Heart right ventricle (tissue), 16 donors: ENCODE data around the gene ZNF683. TPM values are rescaled to one million over a fixed set of nuclear protein-coding genes. Genes with fewer than 3 reads are reported as not detected.

ENCODE experiments used
- ATAC-seq, 8 donors: fragments of 200-7000 bp; cut with Tn5 transposase; one replicate each; pipeline ENCODE4 v1.9.1; 2020; ENCODE audit warnings: mild to moderate bottlenecking in 8 of 8, moderate library complexity in 8 of 8, moderate number of reproducible peaks in 1 of 8
- DNase-seq, 2 donors: peaks; one replicate each; pipeline ENCODE4 v3.0.0-alpha.2; 2020
- H3K27ac ChIP-seq, 10 donors: fragments of 200-600 bp; sonication (generic) in 2 of 10; one replicate each; pipeline versions ENCODE4 v1.5.0 to v1.8.0; 2020 to 2022; ENCODE audit warnings: mild to moderate bottlenecking in 3 of 10
- H3K27me3 ChIP-seq, 7 donors: fragments of 200-600 bp; one replicate each; pipeline ENCODE4 v1.8.0; 2021 to 2022; ENCODE audit warnings: mild to moderate bottlenecking in 2 of 7
- H3K36me3 ChIP-seq, 9 donors: fragments of 200-600 bp; sonication (generic) in 1 of 9; one replicate each; pipeline versions ENCODE4 v1.5.0 to v1.8.0; 2020 to 2022; ENCODE audit warnings: mild to moderate bottlenecking in 2 of 9
- H3K4me1 ChIP-seq, 9 donors: fragments of 200-600 bp; sonication (generic) in 1 of 9; one replicate each; pipeline versions ENCODE4 v1.5.0 to v1.8.0; 2020 to 2022; ENCODE audit warnings: mild to moderate bottlenecking in 4 of 9
- H3K4me3 ChIP-seq, 10 donors: fragments of 200-600 bp; sonication (generic) in 2 of 10; one replicate each; pipeline versions ENCODE4 v1.5.0 to v1.8.0; 2020 to 2022; ENCODE audit warnings: mild to moderate bottlenecking in 7 of 10, moderate library complexity in 2 of 10
- H3K9me3 ChIP-seq, 11 donors: fragments of 200-600 bp in 10 of 11; sonication (generic) in 2 of 11; one replicate each; pipeline versions ENCODE4 v1.5.0 to v1.8.0; 2013 to 2022; ENCODE audit warnings: mild to moderate bottlenecking in 2 of 11, control low read depth in 1 of 11, moderate library complexity in 1 of 11
- WGBS, 2 donors: extraction: QIAGEN DNeasy Blood & Tissue Kit; methylation state at CpG; one replicate each; pipeline ENCODE4 v1.1.7; 2013; ENCODE audit warnings: inconsistent platforms in 1 of 2; 5-methylcytosine and 5-hydroxymethylcytosine counted together
- intact Hi-C, 10 donors: fragments of 100-400 bp; cut with DNase I; formaldehyde crosslinking; loops; one replicate each; pipeline versions ENCODE4 v1.11.1 to v1.14.2; 2022
- polyA plus RNA-seq, 2 donors: library from polyadenylated mRNA; stranded (reverse); fragments of 200-250 nt; gene quantifications; one replicate each; pipeline ENCODE4 v1.2.3, GENCODE V29; 2013
- total RNA-seq, 10 donors: library from RNA; stranded (reverse); fragmentation: NEBNext Ultra II Directional in 3 of 10; extraction: Animal tissue kit (Norgen Biotek cat#: 25700) in 3 of 10; gene quantifications; one replicate each; pipeline versions ENCODE4 v1.2.1 to v1.2.4, GENCODE V29; 2021 to 2023
- TF ChIP-seq, protein P1 (sequence below), 9 donors: fragments of 200-600 bp; sonication (generic) in 2 of 9; IDR thresholded peaks; one replicate each; pipeline versions ENCODE4 v1.5.0 to v1.8.0; 2021 to 2022; ENCODE audit warnings: antibody characterized with exemption in 9 of 9, mild to moderate bottlenecking in 5 of 9, moderate library complexity in 1 of 9
- donor health status: Arrhythmogenic right ventricular cardiomyopathy.
- donor health status: ischemic (EF 13 %, LVEDD 7.1; RV severe dilation, severe dysfunction).
- donor health status: healthy with polysubstance abuse.
- donor health status: DM: no; HTN: yes; CAD: no.
- donor health status: DM: no; HTN: no; CAD: no.
- donor health status: ischemic (EF 25% LVEDD 6.9; RV normal size, moderate dysfunction).
- donor health status: ischemic (EF 25% LVEDD 5.7; RV mildly dilated, moderate dysfunction).
- donor health status: healthy.
- donor health status: DM: yes; HTN: yes; CAD: no.
- donor health status: Ischemic cardiomyopathy.
- donor health status: ischemic (EF 35%, LVEDD 5.7; RV mildly dilated, moderate dysfunction).
- donor health status: nonischemic (EF 11% LVEDD 7.7; RV severe dilation, severe dysfunction).
- donor health status: DM: yes; HTN: yes; CAD: no.
- donor health status: PGD.
- donor health status: ischemic (EF 29% LVEDD 5.4; RV normal size, mild dysfunction).
- donor health status: nonischemic (EF 23%, LVEDD 6.1; RV moderate dilation, normal function).

ZNF683 gene
- total and polyA plus RNA-seq, 12 donors, result 0.04 to 1.3 (median 0.15) TPM; not detected in 9

GRCh38 chr1:26403656-26404055 lies 31.1 kb upstream of the ZNF683 start:
- 29 to 48% methylated on average over 4 of the region's 4 CpGs for WGBS, 2 donors
- DNase-seq, result no peak
- H3K4me3 ChIP-seq, result no peak overlapping the region
- peaks cover 0 to under 1% (median 0%) of the 10 kb centered on the region in 9 donors for H3K4me1 ChIP-seq
- no peak overlapping the region for H3K27ac ChIP-seq
- TF ChIP-seq, protein P1, sequence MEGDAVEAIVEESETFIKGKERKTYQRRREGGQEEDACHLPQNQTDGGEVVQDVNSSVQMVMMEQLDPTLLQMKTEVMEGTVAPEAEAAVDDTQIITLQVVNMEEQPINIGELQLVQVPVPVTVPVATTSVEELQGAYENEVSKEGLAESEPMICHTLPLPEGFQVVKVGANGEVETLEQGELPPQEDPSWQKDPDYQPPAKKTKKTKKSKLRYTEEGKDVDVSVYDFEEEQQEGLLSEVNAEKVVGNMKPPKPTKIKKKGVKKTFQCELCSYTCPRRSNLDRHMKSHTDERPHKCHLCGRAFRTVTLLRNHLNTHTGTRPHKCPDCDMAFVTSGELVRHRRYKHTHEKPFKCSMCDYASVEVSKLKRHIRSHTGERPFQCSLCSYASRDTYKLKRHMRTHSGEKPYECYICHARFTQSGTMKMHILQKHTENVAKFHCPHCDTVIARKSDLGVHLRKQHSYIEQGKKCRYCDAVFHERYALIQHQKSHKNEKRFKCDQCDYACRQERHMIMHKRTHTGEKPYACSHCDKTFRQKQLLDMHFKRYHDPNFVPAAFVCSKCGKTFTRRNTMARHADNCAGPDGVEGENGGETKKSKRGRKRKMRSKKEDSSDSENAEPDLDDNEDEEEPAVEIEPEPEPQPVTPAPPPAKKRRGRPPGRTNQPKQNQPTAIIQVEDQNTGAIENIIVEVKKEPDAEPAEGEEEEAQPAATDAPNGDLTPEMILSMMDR (IDR thresholded peaks at IDR 0.05), result no peak
- ATAC-seq, result no peak
- H3K27me3 ChIP-seq, result peaks cover 0 to 42% (median 33%) of the 10 kb centered on the region in 7 donors
- intact Hi-C loops, result no loop called here
- H3K36me3 ChIP-seq, result no peaks in the 10 kb centered on the region
- no peaks in the 10 kb centered on the region for H3K9me3 ChIP-seq

GRCh38 chr1:26401891-26402290 lies 29.3 kb upstream of the ZNF683 start:
- 71 to 79% methylated on average over 3 of the region's 3 CpGs for WGBS, 2 donors
- intact Hi-C loops, result no loop called here

GRCh38 chr1:26399034-26399433 lies 26.5 kb upstream of the ZNF683 start:
- Histone ChIP-seq H3K4me1 (no peaks in the 10 kb centered on the region), H3K4me3 (no peak overlapping the region), H3K9me3 (no peaks in the 10 kb centered on the region), H3K27me3 (peaks cover 0 to 27% (median 22%) of the 10 kb centered on the region in 7 donors), H3K36me3 (no peaks in the 10 kb centered on the region), H3K27ac (no peak overlapping the region)
- DNase-seq, result no peak
- intact Hi-C loops, result no loop called here
- WGBS, 2 donors, result 80 to 86% methylated on average over 3 of the region's 3 CpGs
- ATAC-seq, result no peak
- TF ChIP-seq, protein P1 (IDR thresholded peaks at IDR 0.05), result no peak

More at GRCh38 chr1:26401891-26402290, 29.3 kb upstream of the ZNF683 start:
- Histone ChIP-seq H3K27me3 (peaks cover 0 to 42% (median 27%) of the 10 kb centered on the region in 7 donors), H3K4me3 (no peak overlapping the region), H3K4me1 (no peaks in the 10 kb centered on the region), H3K27ac (no peak overlapping the region), H3K36me3 (no peaks in the 10 kb centered on the region), H3K9me3 (no peaks in the 10 kb centered on the region)
- TF ChIP-seq, protein P1 (IDR thresholded peaks at IDR 0.05), result no peak
- ATAC-seq (no peak), DNase-seq (no peak)

DNA sequence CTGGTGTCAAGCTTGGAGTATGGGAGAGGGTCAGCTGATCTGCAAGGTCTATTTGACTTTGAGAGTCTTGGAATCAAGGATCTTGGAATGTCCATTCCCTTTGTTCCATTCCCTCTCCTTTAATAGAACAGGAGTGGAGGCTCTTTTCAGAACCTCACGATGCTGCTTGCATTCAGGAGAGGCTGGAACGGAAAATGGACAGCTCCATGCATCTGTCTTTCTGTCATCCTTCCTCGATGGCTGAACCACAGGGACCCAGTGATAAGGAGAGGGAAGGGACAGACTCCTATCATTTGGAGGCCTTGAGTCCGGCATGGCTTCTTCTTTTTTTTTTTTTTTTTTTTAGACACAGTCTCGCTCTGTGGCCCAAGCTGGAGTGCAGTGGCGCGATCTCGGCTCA lies 23.2 kb upstream of the ZNF683 start:
- Histone ChIP-seq H3K36me3 (no peaks in the 10 kb centered on the region), H3K9me3 (no peaks in the 10 kb centered on the region), H3K27ac (no peak overlapping the region), H3K27me3 (peaks cover 0 to 6% (median 0%) of the 10 kb centered on the region in 7 donors), H3K4me3 (no peak overlapping the region), H3K4me1 (no peaks in the 10 kb centered on the region)
- TF ChIP-seq, protein P1 (IDR thresholded peaks at IDR 0.05), result no peak
- no peak for DNase-seq
- intact Hi-C loops, result no loop called here
- 79 to 83% methylated on average over 7 to 8 of the region's 8 CpGs for WGBS, 2 donors
- ATAC-seq, result no peak
